Testis (tissue), 3 donors: ENCODE measurements around the gene TAB2. TPM values are rescaled to one million over a fixed set of nuclear protein-coding genes. Genes with fewer than 3 reads are reported as not detected.

Source experiments
- DNase-seq: peaks from one replicate; pipeline ENCODE4 v3.0.0-alpha.2; 2019
- H3K27ac ChIP-seq, 2 donors: fragments of 200-600 bp; sonication (generic); one replicate each; pipeline ENCODE4 v1.5.1; 2019
- H3K27me3 ChIP-seq: fragments of 200-600 bp; sonication (generic); one replicate; pipeline ENCODE4 v1.5.1; 2019
- H3K36me3 ChIP-seq: fragments of 200-600 bp; sonication (generic); one replicate; pipeline ENCODE4 v1.5.1; 2017; ENCODE audit warnings: low read depth; ENCODE audit errors: missing control alignments
- H3K4me1 ChIP-seq: fragments of 200-600 bp; sonication (generic); one replicate; pipeline ENCODE4 v1.5.1; 2019
- H3K4me3 ChIP-seq, 2 donors: fragments of 200-600 bp; sonication (generic); one replicate each; pipeline ENCODE4 v1.5.1; 2017 to 2019
- H3K9me3 ChIP-seq: fragments of 200-600 bp; sonication (generic); one replicate; pipeline ENCODE4 v1.5.1; 2017
- POLR2A ChIP-seq: fragments of 450-650 bp; IDR thresholded peaks from one replicate; pipeline ENCODE4 v1.6.1; 2017; ENCODE audit warnings: antibody characterized with exemption, mild to moderate bottlenecking, moderate library complexity
- WGBS, 2 donors: methylation state at CpG; one replicate each; pipeline ENCODE4 v1.1.5; 2018; 5-methylcytosine and 5-hydroxymethylcytosine counted together
- intact Hi-C: fragments of 100-400 bp; cut with DNase I; formaldehyde crosslinking; loops from one replicate; pipeline ENCODE4 v1.15.1; 2023; ENCODE audit warnings: low total_unique reads
- polyA plus RNA-seq: library from polyadenylated mRNA; stranded (reverse); fragments of 350-450 nt; fragmentation: Illumina TruSeq; extraction: RNeasy Lipid Tissue Mini Kit (QIAGEN cat#74804); gene quantifications from one replicate; pipeline ENCODE4 v1.2.3, GENCODE V29; 2014; ENCODE audit warnings: low read depth, low replicate concordance; ENCODE audit not compliant: insufficient read depth
- total RNA-seq, 2 donors: library from RNA; depleted of rRNA; stranded (reverse); fragments of >200 nt; gene quantifications; one replicate each; pipeline ENCODE4 v1.2.3, GENCODE V29; 2016
- TF ChIP-seq, protein P1 (sequence below), 3 experiments: fragments of 450-650 bp in 2 of 3; fragments of 200-600 bp in 1 of 3; sonication (generic) in 1 of 3; IDR thresholded peaks; one replicate each; pipeline ENCODE4 v1.5.1; 2016 to 2019; ENCODE audit warnings: antibody characterized with exemption in 3 of 3, mild to moderate bottlenecking in 2 of 3, moderate library complexity in 1 of 3

The TAB2 gene
- total and polyA plus RNA-seq, 3 donors from 2014 or later, result 45.1 to 84.7 (median 61.0) TPM

DNA sequence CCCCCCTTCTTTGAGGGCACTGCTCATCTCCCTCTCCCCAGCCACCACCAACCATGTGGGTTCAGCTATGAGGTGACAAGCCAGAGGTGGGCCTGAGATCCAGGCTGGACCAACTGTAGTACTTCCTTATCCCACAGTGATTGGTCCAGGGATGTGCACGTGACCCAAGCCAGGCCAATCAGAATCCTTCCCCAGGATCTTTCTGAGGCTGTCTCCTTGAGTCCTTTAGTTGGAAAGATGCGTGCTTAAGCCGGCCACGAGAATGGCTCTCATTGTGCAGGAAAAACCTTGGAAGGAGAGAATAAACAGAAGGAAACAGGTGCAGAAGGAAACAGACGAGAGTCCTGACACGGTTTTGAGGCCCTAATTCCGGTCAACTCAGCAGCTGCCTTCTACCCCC lies 128.1 kb downstream of the TAB2 start:
- TF ChIP-seq, protein P1, sequence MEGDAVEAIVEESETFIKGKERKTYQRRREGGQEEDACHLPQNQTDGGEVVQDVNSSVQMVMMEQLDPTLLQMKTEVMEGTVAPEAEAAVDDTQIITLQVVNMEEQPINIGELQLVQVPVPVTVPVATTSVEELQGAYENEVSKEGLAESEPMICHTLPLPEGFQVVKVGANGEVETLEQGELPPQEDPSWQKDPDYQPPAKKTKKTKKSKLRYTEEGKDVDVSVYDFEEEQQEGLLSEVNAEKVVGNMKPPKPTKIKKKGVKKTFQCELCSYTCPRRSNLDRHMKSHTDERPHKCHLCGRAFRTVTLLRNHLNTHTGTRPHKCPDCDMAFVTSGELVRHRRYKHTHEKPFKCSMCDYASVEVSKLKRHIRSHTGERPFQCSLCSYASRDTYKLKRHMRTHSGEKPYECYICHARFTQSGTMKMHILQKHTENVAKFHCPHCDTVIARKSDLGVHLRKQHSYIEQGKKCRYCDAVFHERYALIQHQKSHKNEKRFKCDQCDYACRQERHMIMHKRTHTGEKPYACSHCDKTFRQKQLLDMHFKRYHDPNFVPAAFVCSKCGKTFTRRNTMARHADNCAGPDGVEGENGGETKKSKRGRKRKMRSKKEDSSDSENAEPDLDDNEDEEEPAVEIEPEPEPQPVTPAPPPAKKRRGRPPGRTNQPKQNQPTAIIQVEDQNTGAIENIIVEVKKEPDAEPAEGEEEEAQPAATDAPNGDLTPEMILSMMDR (IDR thresholded peaks at IDR 0.05), result no peak
- no peak for TF ChIP-seq POLR2A
- Histone ChIP-seq H3K36me3 (no peaks in the 10 kb centered on the region), H3K27ac (no peak overlapping the region), H3K27me3 (no peaks in the 10 kb centered on the region), H3K4me1 (peaks cover 2% of the 10 kb centered on the region), H3K9me3 (no peaks in the 10 kb centered on the region), H3K4me3 (no peak overlapping the region)
- intact Hi-C loops, result no loop called here
- peak; percentile 64 for DNase-seq
- WGBS, 2 donors, result 55 to 83% methylated on average over 7 of the region's 7 CpGs

GRCh38 chr6:149446791-149447376 lies 129.4 kb downstream of the TAB2 start:
- intact Hi-C loops, result no loop called here
- Histone ChIP-seq H3K27me3 (no peaks in the 10 kb centered on the region), H3K4me1 (peaks cover 2% of the 10 kb centered on the region), H3K4me3 (no peak overlapping the region), H3K9me3 (no peaks in the 10 kb centered on the region), H3K27ac (no peak overlapping the region), H3K36me3 (no peaks in the 10 kb centered on the region)
- TF ChIP-seq, protein P1 (IDR thresholded peaks at IDR 0.05), result no peak
- no peak for TF ChIP-seq POLR2A
- WGBS, 2 donors, result 89 to 91% methylated on average over 5 of the region's 5 CpGs
- DNase-seq, result no peak

- intact Hi-C loops, result no loop called here
- WGBS, 2 donors, result 92 to 93% methylated on average over 5 of the region's 5 CpGs
- Histone ChIP-seq H3K4me3 (no peak overlapping the region), H3K4me1 (peaks cover 10% of the 10 kb centered on the region), H3K27me3 (no peaks in the 10 kb centered on the region), H3K27ac (no peak overlapping the region), H3K36me3 (no peaks in the 10 kb centered on the region), H3K9me3 (no peaks in the 10 kb centered on the region)
- TF ChIP-seq, protein P1 (IDR thresholded peaks at IDR 0.05), result no peak
- no peak for TF ChIP-seq POLR2A
- DNase-seq, result no peak
These were observed 131.4 kb downstream of the TAB2 start for GRCh38 chr6:149448821-149449453.

- intact Hi-C loops, result no loop called here
These were observed 132.5 kb downstream of the TAB2 start for GRCh38 chr6:149449831-149450678.

More at GRCh38 chr6:149449831-149450678, 132.5 kb downstream of the TAB2 start:
- DNase-seq, result no peak
- TF ChIP-seq POLR2A, result no peak
- TF ChIP-seq, protein P1 (IDR thresholded peaks at IDR 0.05), result no peak
- Histone ChIP-seq H3K9me3 (no peaks in the 10 kb centered on the region), H3K4me3 (peak overlapping the region; percentile 31 to 56), H3K27me3 (no peaks in the 10 kb centered on the region), H3K4me1 (peaks cover 20% of the 10 kb centered on the region), H3K27ac (no peak overlapping the region), H3K36me3 (no peaks in the 10 kb centered on the region)
- 63 to 67% methylated on average over 8 to 13 of the region's 14 CpGs for WGBS, 2 donors
